Measurements from ENCODE around the gene ADAMTS16. TPM values are rescaled to one million over a fixed set of nuclear protein-coding genes. Genes with fewer than 3 reads are reported as not detected.

Gene ADAMTS16
- total RNA-seq, 3 donors from 2014 or later (not counting 1 experiment from before 2014, with no cell fraction given), result not detected

DNA sequence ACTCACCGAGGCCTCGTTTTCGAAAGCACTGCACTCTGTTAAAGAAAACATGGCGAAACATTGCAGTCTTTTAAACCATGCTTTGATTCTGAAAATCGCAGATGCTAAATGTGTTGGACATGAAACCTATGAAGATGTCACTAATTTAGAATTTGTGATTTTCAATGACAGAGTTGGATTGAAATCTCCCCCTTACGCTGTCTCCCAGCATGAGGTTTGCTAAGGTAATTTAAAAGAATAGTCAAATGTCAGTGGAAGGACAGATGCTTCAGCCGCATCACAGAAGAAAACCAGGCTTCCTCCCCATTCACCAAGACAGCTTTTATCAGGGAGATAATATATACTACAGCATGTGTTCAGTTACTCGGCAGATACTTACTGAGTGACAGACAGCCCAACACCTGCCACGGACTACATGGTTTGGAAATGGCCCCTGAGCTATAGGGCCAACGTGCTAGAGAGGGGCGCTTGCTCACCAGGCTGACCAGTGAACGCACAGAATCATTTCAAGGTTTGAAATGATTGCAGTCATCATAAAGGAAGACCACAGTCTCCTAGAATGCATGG, 136.9 kb downstream of the ADAMTS16 start:
- intact Hi-C loops (cut with micrococcal nuclease), result no loop called here
- WGBS (ENCODE audit: insufficient coverage), result 90% methylated on average over 10 of the region's 12 CpGs
- Histone ChIP-seq H3K36me3 (ENCODE audit: control insufficient read depth, insufficient read depth, low read length) (no peaks in the 10 kb centered on the region), H3K27ac (ENCODE audit: low read length) (no peak overlapping the region), H3K4me3 (ENCODE audit: low read length) (no peak overlapping the region), H3K9me3 (ENCODE audit: control insufficient read depth, insufficient read depth, low read length) (no peaks in the 10 kb centered on the region), H3K27me3 (ENCODE audit: control insufficient read depth, insufficient read depth, low read length) (no peaks in the 10 kb centered on the region), H3K4me1 (ENCODE audit: control insufficient read depth, insufficient read depth, low read length) (no peaks in the 10 kb centered on the region)
- no peaks in the 10 kb centered on the region for H3K36me3 Mint-ChIP-seq
- TF ChIP-seq, protein P1, sequence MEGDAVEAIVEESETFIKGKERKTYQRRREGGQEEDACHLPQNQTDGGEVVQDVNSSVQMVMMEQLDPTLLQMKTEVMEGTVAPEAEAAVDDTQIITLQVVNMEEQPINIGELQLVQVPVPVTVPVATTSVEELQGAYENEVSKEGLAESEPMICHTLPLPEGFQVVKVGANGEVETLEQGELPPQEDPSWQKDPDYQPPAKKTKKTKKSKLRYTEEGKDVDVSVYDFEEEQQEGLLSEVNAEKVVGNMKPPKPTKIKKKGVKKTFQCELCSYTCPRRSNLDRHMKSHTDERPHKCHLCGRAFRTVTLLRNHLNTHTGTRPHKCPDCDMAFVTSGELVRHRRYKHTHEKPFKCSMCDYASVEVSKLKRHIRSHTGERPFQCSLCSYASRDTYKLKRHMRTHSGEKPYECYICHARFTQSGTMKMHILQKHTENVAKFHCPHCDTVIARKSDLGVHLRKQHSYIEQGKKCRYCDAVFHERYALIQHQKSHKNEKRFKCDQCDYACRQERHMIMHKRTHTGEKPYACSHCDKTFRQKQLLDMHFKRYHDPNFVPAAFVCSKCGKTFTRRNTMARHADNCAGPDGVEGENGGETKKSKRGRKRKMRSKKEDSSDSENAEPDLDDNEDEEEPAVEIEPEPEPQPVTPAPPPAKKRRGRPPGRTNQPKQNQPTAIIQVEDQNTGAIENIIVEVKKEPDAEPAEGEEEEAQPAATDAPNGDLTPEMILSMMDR (IDR thresholded peaks at IDR 0.05), result no peak
- no peak overlapping the region for H3K4me3 Mint-ChIP-seq
- H3K4me1 Mint-ChIP-seq, result no peaks in the 10 kb centered on the region
- no peak for ATAC-seq
- H3K9me3 Mint-ChIP-seq, result peaks cover 2 to 4% of the 10 kb centered on the region in 2 donors
- DNase-seq, result no peak
- H3K27ac Mint-ChIP-seq, result no peak overlapping the region
- H3K27me3 Mint-ChIP-seq (ENCODE audit: low read depth in 2 of 2), result no peaks in the 10 kb centered on the region

DNA sequence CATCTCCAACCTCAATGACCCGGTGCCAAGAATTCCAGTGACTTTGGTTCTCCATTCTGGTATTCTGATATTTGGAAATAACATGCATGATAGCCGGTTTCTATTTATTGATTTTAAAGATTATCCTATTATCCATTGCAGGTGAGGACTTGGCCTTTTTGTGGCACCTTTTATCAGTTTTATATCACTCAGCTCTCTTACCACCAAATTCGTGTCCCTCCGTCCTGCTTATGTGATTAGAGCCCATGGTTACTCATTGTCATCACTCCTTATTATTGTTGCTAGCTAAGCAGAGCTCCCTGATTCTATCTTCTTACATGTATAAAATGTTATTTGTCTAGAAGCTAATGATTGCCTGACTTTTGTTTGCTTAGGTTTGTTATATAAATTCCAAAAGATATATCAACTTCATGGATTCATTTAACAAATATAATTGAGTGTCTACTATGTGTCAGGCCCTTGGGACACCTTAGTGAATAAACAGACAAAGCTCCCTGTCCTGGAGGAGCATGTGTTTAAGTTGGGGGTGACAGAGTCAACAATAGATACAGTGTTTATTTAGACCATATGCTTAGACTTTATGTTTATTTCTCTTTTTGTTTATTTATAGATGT, 138.2 kb downstream of the ADAMTS16 start:
- no peaks in the 10 kb centered on the region for H3K36me3 ChIP-seq (ENCODE audit: control insufficient read depth, insufficient read depth, low read length)
- peaks cover 2 to 4% of the 10 kb centered on the region in 2 donors for H3K9me3 Mint-ChIP-seq
- no peak overlapping the region for H3K4me3 Mint-ChIP-seq
- no peaks in the 10 kb centered on the region for H3K4me1 ChIP-seq (ENCODE audit: control insufficient read depth, insufficient read depth, low read length)
- 94% methylated on average over 2 of the region's 4 CpGs for WGBS (ENCODE audit: insufficient coverage)
- TF ChIP-seq, protein P1 (IDR thresholded peaks at IDR 0.05), result no peak
- no peaks in the 10 kb centered on the region for H3K9me3 ChIP-seq (ENCODE audit: control insufficient read depth, insufficient read depth, low read length)
- H3K27me3 ChIP-seq (ENCODE audit: control insufficient read depth, insufficient read depth, low read length), result no peaks in the 10 kb centered on the region
- ATAC-seq (no peak), DNase-seq (no peak)
- intact Hi-C loops (cut with micrococcal nuclease), result no loop called here
- no peak overlapping the region for H3K27ac Mint-ChIP-seq
- H3K36me3 Mint-ChIP-seq, result no peaks in the 10 kb centered on the region
- no peaks in the 10 kb centered on the region for H3K27me3 Mint-ChIP-seq (ENCODE audit: low read depth in 2 of 2)
- H3K4me1 Mint-ChIP-seq, result no peaks in the 10 kb centered on the region
- H3K27ac ChIP-seq (ENCODE audit: low read length), result no peak overlapping the region
- no peak overlapping the region for H3K4me3 ChIP-seq (ENCODE audit: low read length)

DNA sequence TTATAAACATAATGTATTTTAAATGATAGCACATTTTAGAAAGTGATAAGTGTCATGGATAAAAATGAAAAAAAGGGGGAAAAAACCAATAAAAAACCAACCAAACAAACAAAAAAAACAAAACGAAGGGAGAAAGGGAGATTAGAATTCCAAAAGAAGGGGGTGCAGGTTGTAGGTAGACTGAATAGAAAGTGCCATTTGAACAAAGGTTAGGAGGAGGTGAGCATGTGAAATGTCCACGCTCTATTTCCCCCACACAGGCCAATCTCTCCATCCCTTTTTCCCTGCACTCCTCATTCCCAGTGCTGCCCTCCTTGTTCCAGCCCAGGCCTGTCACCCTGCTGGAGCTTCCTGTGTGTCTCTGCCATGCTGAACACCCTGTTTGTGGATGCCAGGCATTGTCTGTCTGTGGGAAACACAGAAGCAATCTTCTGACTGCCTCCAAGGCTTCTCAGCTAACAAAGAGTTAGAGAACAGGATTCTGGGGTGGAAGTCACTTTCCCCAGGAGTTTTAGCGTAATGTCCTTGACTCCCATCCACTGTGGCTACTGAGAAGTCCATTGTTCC, 138.8 kb downstream of the ADAMTS16 start:
- Histone ChIP-seq H3K36me3 (ENCODE audit: control insufficient read depth, insufficient read depth, low read length) (no peaks in the 10 kb centered on the region), H3K4me1 (ENCODE audit: control insufficient read depth, insufficient read depth, low read length) (no peaks in the 10 kb centered on the region), H3K4me3 (ENCODE audit: low read length) (no peak overlapping the region), H3K9me3 (ENCODE audit: control insufficient read depth, insufficient read depth, low read length) (no peaks in the 10 kb centered on the region), H3K27me3 (ENCODE audit: control insufficient read depth, insufficient read depth, low read length) (no peaks in the 10 kb centered on the region), H3K27ac (ENCODE audit: low read length) (no peak overlapping the region)
- no peak overlapping the region for H3K27ac Mint-ChIP-seq
- no peaks in the 10 kb centered on the region for H3K4me1 Mint-ChIP-seq
- ATAC-seq (no peak), DNase-seq (no peak)
- TF ChIP-seq, protein P1 (IDR thresholded peaks at IDR 0.05), result no peak
- H3K36me3 Mint-ChIP-seq, result no peaks in the 10 kb centered on the region
- no peak overlapping the region for H3K4me3 Mint-ChIP-seq
- intact Hi-C loops (cut with micrococcal nuclease), result no loop called here
- 81% methylated on average over 2 of the region's 3 CpGs for WGBS (ENCODE audit: insufficient coverage)
- H3K27me3 Mint-ChIP-seq (ENCODE audit: low read depth in 2 of 2), result no peaks in the 10 kb centered on the region
- H3K9me3 Mint-ChIP-seq, result peaks cover 2 to 4% of the 10 kb centered on the region in 2 donors

Measured in natural killer cell (primary cell).